HepG2 (cell line): ENCODE data around the gene EPHX1. TPM values are rescaled to one million over a fixed set of nuclear protein-coding genes. Genes with fewer than 3 reads are reported as not detected.

ENCODE experiments used
- EZH2 ChIP-seq: conservative IDR thresholded peaks from 2 replicates; pipeline ENCODE4 v1.6.1; 2012; ENCODE audit warnings: mild to moderate bottlenecking, low read depth, low read length, moderate library complexity
- FOXC1 ChIP-seq: sonication (generic); formaldehyde crosslinking; IDR thresholded peaks from 2 replicates; pipeline ENCODE4 v1.8.0; 2022; ENCODE audit warnings: mild to moderate bottlenecking, missing genetic modification reagents, borderline replicate concordance
- GATA4 ChIP-seq: sonication (generic); IDR thresholded peaks from 2 replicates; pipeline ENCODE4 v1.6.1; 2016; ENCODE audit warnings: antibody characterized with exemption, low read depth, borderline replicate concordance
- GATAD1 ChIP-seq: IDR thresholded peaks from 2 replicates; pipeline ENCODE4 v1.6.1; 2016; ENCODE audit warnings: missing genetic modification reagents, missing compliant biosample characterization
- GMEB1 ChIP-seq: sonication (generic); formaldehyde crosslinking; IDR thresholded peaks from 2 replicates; pipeline ENCODE4 v1.5.1; 2020; ENCODE audit warnings: missing genetic modification reagents, mild to moderate bottlenecking, borderline replicate concordance
- HCFC1 ChIP-seq: fragments of 150-350 bp; IDR thresholded peaks from 2 replicates; pipeline ENCODE4 v1.6.1; 2014; ENCODE audit warnings: low read depth, low read length
- IRF9 ChIP-seq: sonication (generic); formaldehyde crosslinking; IDR thresholded peaks from 2 replicates; pipeline ENCODE4 v1.8.0; 2022; ENCODE audit warnings: missing genetic modification reagents, mild to moderate bottlenecking, borderline replicate concordance
- KDM5A ChIP-seq: fragments of 200-600 bp; sonication (generic); IDR thresholded peaks from 2 replicates; pipeline ENCODE4 v1.7.0; 2018; ENCODE audit warnings: antibody characterized with exemption, mild to moderate bottlenecking, low read length, borderline replicate concordance
- KMT2A ChIP-seq: sonication (generic); formaldehyde crosslinking; IDR thresholded peaks from 2 replicates; pipeline ENCODE4 v1.4.0; 2020; ENCODE audit warnings: missing genetic modification reagents
- NKX3-1 ChIP-seq: sonication (generic); formaldehyde crosslinking; IDR thresholded peaks from 2 replicates; pipeline ENCODE4 v1.5.0; 2020; ENCODE audit warnings: missing genetic modification reagents
- POLR2AphosphoS2 ChIP-seq: IDR thresholded peaks from 2 replicates; pipeline ENCODE4 v1.6.1; 2011; ENCODE audit warnings: low read depth, low read length, improper control_type of control experiment
- PTBP1 ChIP-seq: fragments of 200-400 bp; formaldehyde crosslinking; IDR thresholded peaks from 2 replicates; pipeline ENCODE4 v1.6.1; 2018; ENCODE audit warnings: low read length, low read depth; ENCODE audit not compliant: poor library complexity, severe bottlenecking
- THRA ChIP-seq: sonication (generic); formaldehyde crosslinking; IDR thresholded peaks from 2 replicates; pipeline ENCODE4 v1.4.0; 2020; ENCODE audit warnings: missing genetic modification reagents, borderline replicate concordance
- ZNF143 ChIP-seq: sonication (generic); formaldehyde crosslinking; IDR thresholded peaks from 2 replicates; pipeline ENCODE4 v1.4.0; 2020; ENCODE audit warnings: missing genetic modification reagents
- ZNF20 ChIP-seq: sonication (generic); formaldehyde crosslinking; IDR thresholded peaks from 2 replicates; pipeline ENCODE4 v1.4.0; 2020; ENCODE audit warnings: mild to moderate bottlenecking, moderate library complexity, missing genetic modification reagents
- ZNF275 ChIP-seq: sonication (generic); formaldehyde crosslinking; IDR thresholded peaks from 2 replicates; pipeline ENCODE4 v1.8.0; 2022; ENCODE audit warnings: missing genetic modification reagents, mild to moderate bottlenecking, inconsistent platforms, borderline replicate concordance
- ZNF276 ChIP-seq: sonication (generic); formaldehyde crosslinking; IDR thresholded peaks from 2 replicates; pipeline ENCODE4 v1.4.0; 2020; ENCODE audit warnings: mild to moderate bottlenecking, low read depth, missing genetic modification reagents
- ZNF616 ChIP-seq: sonication (generic); formaldehyde crosslinking; IDR thresholded peaks from 2 replicates; pipeline ENCODE4 v1.5.0; 2020; ENCODE audit warnings: low read depth, mild to moderate bottlenecking, missing genetic modification reagents
- ZNF7 ChIP-seq: IDR thresholded peaks from 2 replicates; pipeline ENCODE4 v1.6.1; 2016; ENCODE audit warnings: missing biosample characterization, missing genetic modification reagents
- ZSCAN25 ChIP-seq: sonication (generic); formaldehyde crosslinking; IDR thresholded peaks from 2 replicates; pipeline ENCODE4 v1.8.0; 2022; ENCODE audit warnings: mild to moderate bottlenecking, missing genetic modification reagents
- polyA plus RNA-seq, 8 experiments: library from polyadenylated mRNA; depleted of rRNA in 3 of 8; stranded (reverse) in 7 of 8; unstranded in 1 of 8; fragments of >200 nt; fragmentation: Illumina TruSeq in 4 of 8; extraction: Trizol in 4 of 8; gene quantifications; 2 replicates each; pipeline versions ENCODE4 v1.2.1 to v1.2.3, GENCODE V29; 2011 to 2016; ENCODE audit warnings: low read depth in 4 of 8, missing spikeins in 1 of 8, mixed read lengths in 1 of 8; ENCODE audit not compliant: insufficient read depth in 1 of 8
- total RNA-seq, 5 experiments: library from RNA; depleted of rRNA; stranded (reverse); fragments of >200 nt; fragmentation: Illumina TruSeq; extraction: Trizol; gene quantifications; 2 replicates each; pipeline ENCODE4 v1.2.3, GENCODE V29; 2016; ENCODE audit warnings: low read depth in 1 of 5

Gene EPHX1
- total and polyA plus RNA-seq, 2 of the 13 experiments (the other 11 are each of a cell fraction or from before 2014, with no cell fraction given), result 27.7 to 36.5 TPM

GRCh38 chr1:225777583-225778336, 32.2 kb upstream of the EPHX1 start, which contains the start of gene SRP9 (continued):
- peak; percentile 20; the same call in 1 of the 2 replicates for TF ChIP-seq ZSCAN25
- TF ChIP-seq ZNF616, result no peak
- no peak for TF ChIP-seq ZNF275
- TF ChIP-seq ZNF7 (CRISPR knock-in tag), result no peak
- TF ChIP-seq THRA, result peak; percentile 52; the same call in 1 of the 2 replicates
- no peak for TF ChIP-seq GATA4
- TF ChIP-seq ZNF276 (CRISPR knock-in tag), result no peak
- TF ChIP-seq HCFC1, result no peak; the same call in 1 of the 2 replicates
- TF ChIP-seq GMEB1, result peak; percentile 71
- TF ChIP-seq ZNF20 (CRISPR knock-in tag), result no peak
- TF ChIP-seq NKX3-1 (CRISPR knock-in tag), result 0 out of 2 replicates have a peak, but pooled peaks have one; percentile 65
- TF ChIP-seq KMT2A (CRISPR knock-in tag), result peak; percentile 86
- no peak for TF ChIP-seq POLR2AphosphoS2
- TF ChIP-seq EZH2, result no peak
- peak; percentile 68; the same call in 1 of the 2 replicates for TF ChIP-seq ZNF143 (CRISPR knock-in tag)
- TF ChIP-seq KDM5A, result peak; percentile 67; the same call in 1 of the 2 replicates
- peak; percentile 66; the same call in 1 of the 2 replicates for TF ChIP-seq IRF9 (CRISPR knock-in tag)
- TF ChIP-seq PTBP1, result no peak
- TF ChIP-seq FOXC1 (CRISPR knock-in tag), result peak; percentile 63; the same call in 1 of the 2 replicates
- TF ChIP-seq GATAD1 (CRISPR knock-in tag), result peak; percentile 94
